K562 (cell line): ENCODE data around the gene ADCY9. TPM values are rescaled to one million over a fixed set of nuclear protein-coding genes. Genes with fewer than 3 reads are reported as not detected.
A peak's percentile ranks its signal among the peaks of the same experiment; 100 is the strongest.

Experiments used
- ATF3 ChIP-seq, 2 experiments: fragments of 450-650 bp in 1 of 2; sonication (generic) in 1 of 2; formaldehyde crosslinking in 1 of 2; IDR thresholded peaks in 1 of 2; conservative IDR thresholded peaks in 1 of 2; 2 replicates each; pipeline versions ENCODE4 v1.6.1 to v1.8.1; 2016 to 2023; ENCODE audit warnings: mild to moderate bottlenecking in 2 of 2, moderate library complexity in 2 of 2, inconsistent platforms in 1 of 2, missing genetic modification reagents in 1 of 2
- polyA plus RNA-seq, 8 experiments: library from polyadenylated mRNA; depleted of rRNA in 4 of 8; stranded (reverse) in 5 of 8; unstranded in 3 of 8; fragments of >200 nt; fragmentation: Nextera tagmentation in 2 of 8; fragmentation: Illumina TruSeq in 1 of 8; extraction: Ambion mirVana in 2 of 8; extraction: Trizol in 1 of 8; gene quantifications; 2 replicates each; pipeline versions ENCODE4 v1.2.1 to v1.2.3, GENCODE V29; 2011 to 2014; ENCODE audit warnings: inconsistent platforms in 1 of 8, missing spikeins in 1 of 8
- total RNA-seq, 7 experiments: library from RNA; depleted of rRNA in 6 of 7; stranded (reverse); fragments of >200 nt in 6 of 7; fragmentation: Illumina TruSeq in 2 of 7; extraction: Trizol in 2 of 7; gene quantifications; 2 replicates each; pipeline versions ENCODE4 v1.2.1 to v1.2.3, GENCODE V29; 2011 to 2021; ENCODE audit warnings: low replicate concordance in 1 of 7
- TF ChIP-seq, protein P1 (sequence below): fragments of 450-650 bp; IDR thresholded peaks from 2 replicates; pipeline ENCODE4 v1.6.1; 2016; ENCODE audit warnings: mild to moderate bottlenecking, moderate library complexity

ADCY9 gene
- total and polyA plus RNA-seq, 9 of the 15 experiments (the other 6 are each of a cell fraction or from before 2014, with no cell fraction given) = 0.03 to 0.29 (median 0.17) TPM

- TF ChIP-seq, protein P1, sequence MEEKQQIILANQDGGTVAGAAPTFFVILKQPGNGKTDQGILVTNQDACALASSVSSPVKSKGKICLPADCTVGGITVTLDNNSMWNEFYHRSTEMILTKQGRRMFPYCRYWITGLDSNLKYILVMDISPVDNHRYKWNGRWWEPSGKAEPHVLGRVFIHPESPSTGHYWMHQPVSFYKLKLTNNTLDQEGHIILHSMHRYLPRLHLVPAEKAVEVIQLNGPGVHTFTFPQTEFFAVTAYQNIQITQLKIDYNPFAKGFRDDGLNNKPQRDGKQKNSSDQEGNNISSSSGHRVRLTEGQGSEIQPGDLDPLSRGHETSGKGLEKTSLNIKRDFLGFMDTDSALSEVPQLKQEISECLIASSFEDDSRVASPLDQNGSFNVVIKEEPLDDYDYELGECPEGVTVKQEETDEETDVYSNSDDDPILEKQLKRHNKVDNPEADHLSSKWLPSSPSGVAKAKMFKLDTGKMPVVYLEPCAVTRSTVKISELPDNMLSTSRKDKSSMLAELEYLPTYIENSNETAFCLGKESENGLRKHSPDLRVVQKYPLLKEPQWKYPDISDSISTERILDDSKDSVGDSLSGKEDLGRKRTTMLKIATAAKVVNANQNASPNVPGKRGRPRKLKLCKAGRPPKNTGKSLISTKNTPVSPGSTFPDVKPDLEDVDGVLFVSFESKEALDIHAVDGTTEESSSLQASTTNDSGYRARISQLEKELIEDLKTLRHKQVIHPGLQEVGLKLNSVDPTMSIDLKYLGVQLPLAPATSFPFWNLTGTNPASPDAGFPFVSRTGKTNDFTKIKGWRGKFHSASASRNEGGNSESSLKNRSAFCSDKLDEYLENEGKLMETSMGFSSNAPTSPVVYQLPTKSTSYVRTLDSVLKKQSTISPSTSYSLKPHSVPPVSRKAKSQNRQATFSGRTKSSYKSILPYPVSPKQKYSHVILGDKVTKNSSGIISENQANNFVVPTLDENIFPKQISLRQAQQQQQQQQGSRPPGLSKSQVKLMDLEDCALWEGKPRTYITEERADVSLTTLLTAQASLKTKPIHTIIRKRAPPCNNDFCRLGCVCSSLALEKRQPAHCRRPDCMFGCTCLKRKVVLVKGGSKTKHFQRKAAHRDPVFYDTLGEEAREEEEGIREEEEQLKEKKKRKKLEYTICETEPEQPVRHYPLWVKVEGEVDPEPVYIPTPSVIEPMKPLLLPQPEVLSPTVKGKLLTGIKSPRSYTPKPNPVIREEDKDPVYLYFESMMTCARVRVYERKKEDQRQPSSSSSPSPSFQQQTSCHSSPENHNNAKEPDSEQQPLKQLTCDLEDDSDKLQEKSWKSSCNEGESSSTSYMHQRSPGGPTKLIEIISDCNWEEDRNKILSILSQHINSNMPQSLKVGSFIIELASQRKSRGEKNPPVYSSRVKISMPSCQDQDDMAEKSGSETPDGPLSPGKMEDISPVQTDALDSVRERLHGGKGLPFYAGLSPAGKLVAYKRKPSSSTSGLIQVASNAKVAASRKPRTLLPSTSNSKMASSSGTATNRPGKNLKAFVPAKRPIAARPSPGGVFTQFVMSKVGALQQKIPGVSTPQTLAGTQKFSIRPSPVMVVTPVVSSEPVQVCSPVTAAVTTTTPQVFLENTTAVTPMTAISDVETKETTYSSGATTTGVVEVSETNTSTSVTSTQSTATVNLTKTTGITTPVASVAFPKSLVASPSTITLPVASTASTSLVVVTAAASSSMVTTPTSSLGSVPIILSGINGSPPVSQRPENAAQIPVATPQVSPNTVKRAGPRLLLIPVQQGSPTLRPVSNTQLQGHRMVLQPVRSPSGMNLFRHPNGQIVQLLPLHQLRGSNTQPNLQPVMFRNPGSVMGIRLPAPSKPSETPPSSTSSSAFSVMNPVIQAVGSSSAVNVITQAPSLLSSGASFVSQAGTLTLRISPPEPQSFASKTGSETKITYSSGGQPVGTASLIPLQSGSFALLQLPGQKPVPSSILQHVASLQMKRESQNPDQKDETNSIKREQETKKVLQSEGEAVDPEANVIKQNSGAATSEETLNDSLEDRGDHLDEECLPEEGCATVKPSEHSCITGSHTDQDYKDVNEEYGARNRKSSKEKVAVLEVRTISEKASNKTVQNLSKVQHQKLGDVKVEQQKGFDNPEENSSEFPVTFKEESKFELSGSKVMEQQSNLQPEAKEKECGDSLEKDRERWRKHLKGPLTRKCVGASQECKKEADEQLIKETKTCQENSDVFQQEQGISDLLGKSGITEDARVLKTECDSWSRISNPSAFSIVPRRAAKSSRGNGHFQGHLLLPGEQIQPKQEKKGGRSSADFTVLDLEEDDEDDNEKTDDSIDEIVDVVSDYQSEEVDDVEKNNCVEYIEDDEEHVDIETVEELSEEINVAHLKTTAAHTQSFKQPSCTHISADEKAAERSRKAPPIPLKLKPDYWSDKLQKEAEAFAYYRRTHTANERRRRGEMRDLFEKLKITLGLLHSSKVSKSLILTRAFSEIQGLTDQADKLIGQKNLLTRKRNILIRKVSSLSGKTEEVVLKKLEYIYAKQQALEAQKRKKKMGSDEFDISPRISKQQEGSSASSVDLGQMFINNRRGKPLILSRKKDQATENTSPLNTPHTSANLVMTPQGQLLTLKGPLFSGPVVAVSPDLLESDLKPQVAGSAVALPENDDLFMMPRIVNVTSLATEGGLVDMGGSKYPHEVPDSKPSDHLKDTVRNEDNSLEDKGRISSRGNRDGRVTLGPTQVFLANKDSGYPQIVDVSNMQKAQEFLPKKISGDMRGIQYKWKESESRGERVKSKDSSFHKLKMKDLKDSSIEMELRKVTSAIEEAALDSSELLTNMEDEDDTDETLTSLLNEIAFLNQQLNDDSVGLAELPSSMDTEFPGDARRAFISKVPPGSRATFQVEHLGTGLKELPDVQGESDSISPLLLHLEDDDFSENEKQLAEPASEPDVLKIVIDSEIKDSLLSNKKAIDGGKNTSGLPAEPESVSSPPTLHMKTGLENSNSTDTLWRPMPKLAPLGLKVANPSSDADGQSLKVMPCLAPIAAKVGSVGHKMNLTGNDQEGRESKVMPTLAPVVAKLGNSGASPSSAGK = no peak
- TF ChIP-seq ATF3 (IDR thresholded peaks at IDR 0.05) = peak; percentile 65
- no peak for TF ChIP-seq ATF3 (CRISPR knock-in tag; conservative IDR thresholded peaks at IDR 0.05)
- TF ChIP-seq, all 486 proteins: peak for 4
These were observed 22.5 kb upstream of the ADCY9 start (continued) for GRCh38 chr16:4138713-4139112.
